H1 (cell line): Measurements from ENCODE around the gene PPFIA4. TPM values are rescaled to one million over a fixed set of nuclear protein-coding genes. Genes with fewer than 3 reads are reported as not detected.

Experiments used
- CTCF ChIA-PET: fragments of 300-600 bp; sonication (Branson Sonifier 250); formaldehyde crosslinking; loops from one replicate; lab custom pipeline; 2021; ENCODE audit not compliant: partially characterized antibody; lab: Charles Lee
- POLR2A ChIA-PET: fragments of 300-600 bp; sonication (Branson Sonifier 250); formaldehyde crosslinking; loops from one replicate; lab custom pipeline; 2021; ENCODE audit warnings: inconsistent platforms; ENCODE audit not compliant: partially characterized antibody; lab: Charles Lee
- DNase-seq, 2 experiments: peaks; one replicate each; pipeline versions ENCODE4 v3.0.0 to v3.0.0-alpha.2; 2010 to 2022; ENCODE audit warnings: low spot score in 2 of 2, low read depth in 1 of 2, mixed read lengths in 1 of 2
- FAIRE-seq: peaks from 2 replicates; lab custom pipeline; 2011; peaks lifted over from hg19 to GRCh38; lab: Jason Lieb, UNC
- H2AFZ ChIP-seq: 2 replicates; pipeline ENCODE4 v1.8.1; 2012; ENCODE audit warnings: low read length, inconsistent platforms
- H2AK5ac ChIP-seq: 2 replicates; pipeline ENCODE4 v1.6.1; 2013; ENCODE audit warnings: low read depth, low read length
- H2BK120ac ChIP-seq: replicated peaks from 2 replicates; pipeline ENCODE3; 2013; ENCODE audit warnings: low read depth, low read length, inconsistent platforms
- H2BK12ac ChIP-seq: 2 replicates; pipeline ENCODE4 v1.6.1; 2013; ENCODE audit warnings: low read depth, low read length
- H2BK15ac ChIP-seq: 2 replicates; pipeline ENCODE4 v1.6.1; 2013; ENCODE audit warnings: low read length
- H2BK20ac ChIP-seq: 2 replicates; pipeline ENCODE4 v1.6.1; 2013; ENCODE audit warnings: low read length
- H2BK5ac ChIP-seq: 2 replicates; pipeline ENCODE4 v1.6.1; 2013; ENCODE audit warnings: low read depth, low read length
- H3K14ac ChIP-seq: 2 replicates; pipeline ENCODE4 v1.6.1; 2013; ENCODE audit warnings: inconsistent platforms; ENCODE audit not compliant: insufficient read length
- H3K18ac ChIP-seq: 2 replicates; pipeline ENCODE4 v1.6.1; 2013; ENCODE audit warnings: low read length; ENCODE audit errors: extremely low read depth
- H3K23ac ChIP-seq: 2 replicates; pipeline ENCODE4 v1.6.1; 2013; ENCODE audit warnings: inconsistent platforms; ENCODE audit not compliant: insufficient read length
- H3K23me2 ChIP-seq: 2 replicates; pipeline ENCODE4 v1.6.1; 2013; ENCODE audit warnings: low read depth, low read length
- H3K27ac ChIP-seq: 2 replicates; pipeline ENCODE4 v1.6.1; 2011; ENCODE audit warnings: low read depth, low read length, inconsistent platforms
- H3K27me3 ChIP-seq, 4 experiments: replicated peaks in 1 of 4; 1 replicate in 1 of 4; 2 replicates in 3 of 4; pipeline versions ENCODE4 v1.6.1 to v1.8.1; 2011 to 2013; ENCODE audit warnings: low read length in 3 of 4, mild to moderate bottlenecking in 3 of 4, inconsistent platforms in 2 of 4, mixed read lengths in 2 of 4, moderate library complexity in 1 of 4; ENCODE audit not compliant: control insufficient read depth in 3 of 4, insufficient read depth in 3 of 4; ENCODE audit errors: extremely low read depth in 1 of 4
- H3K36me3 ChIP-seq, 4 experiments: 2 replicates each; pipeline versions ENCODE4 v1.6.1 to v1.8.1; 2011 to 2013; ENCODE audit warnings: mild to moderate bottlenecking in 4 of 4, low read length in 3 of 4, moderate library complexity in 2 of 4, control low read depth in 1 of 4, inconsistent platforms in 1 of 4; ENCODE audit not compliant: insufficient read depth in 4 of 4, control insufficient read depth in 2 of 4
- H3K4ac ChIP-seq: replicated peaks from 2 replicates; pipeline ENCODE3; 2013; ENCODE audit warnings: low read length, low read depth, mixed read lengths, inconsistent platforms; ENCODE audit not compliant: insufficient read length
- H3K4me1 ChIP-seq, 4 experiments: replicated peaks in 1 of 4; 1 replicate in 1 of 4; 2 replicates in 3 of 4; pipeline versions ENCODE4 v1.6.1 to v1.8.1; 2011 to 2013; ENCODE audit warnings: low read length in 3 of 4, inconsistent platforms in 2 of 4, mixed read lengths in 1 of 4; ENCODE audit not compliant: insufficient read depth in 4 of 4, control insufficient read depth in 3 of 4
- H3K4me2 ChIP-seq, 2 experiments: 2 replicates each; pipeline versions ENCODE4 v1.6.1 to v1.8.1; 2011 to 2013; ENCODE audit warnings: low read depth in 2 of 2, low read length in 2 of 2, control low read depth in 1 of 2, inconsistent platforms in 1 of 2, mild to moderate bottlenecking in 1 of 2; ENCODE audit not compliant: insufficient read depth in 1 of 2
- H3K4me3 ChIP-seq, 4 experiments: fragments of 200-600, 300-600 bp in 1 of 4; sonication (generic), shearing (Covaris generic), sonication (Bioruptor Twin) in 1 of 4; 2 replicates each; pipeline versions ENCODE4 v1.5.1 to v1.8.1; 2011 to 2016; ENCODE audit warnings: low read length in 4 of 4, low read depth in 3 of 4, control low read depth in 2 of 4, inconsistent platforms in 2 of 4, mild to moderate bottlenecking in 2 of 4, mixed read lengths in 1 of 4, moderate library complexity in 1 of 4; ENCODE audit not compliant: insufficient read depth in 2 of 4; ENCODE audit errors: extremely low read depth in 1 of 4
- H3K56ac ChIP-seq: replicated peaks from 2 replicates; pipeline ENCODE3; 2013; ENCODE audit warnings: low read depth, mild to moderate bottlenecking, mixed read lengths, low read length, inconsistent platforms; ENCODE audit not compliant: insufficient read length
- H3K79me1 ChIP-seq: 2 replicates; pipeline ENCODE4 v1.6.1; 2013; ENCODE audit warnings: low read depth, low read length, control low read depth
- H3K79me2 ChIP-seq, 2 experiments: 2 replicates each; pipeline versions ENCODE4 v1.6.1 to v1.8.1; 2012 to 2013; ENCODE audit warnings: low read length in 2 of 2, mild to moderate bottlenecking in 2 of 2, inconsistent platforms in 1 of 2; ENCODE audit not compliant: insufficient read depth in 2 of 2, control insufficient read depth in 1 of 2
- H3K9ac ChIP-seq, 4 experiments: replicated peaks in 1 of 4; 1 replicate in 1 of 4; 2 replicates in 3 of 4; pipeline versions ENCODE4 v1.6.1 to v1.8.1; 2011 to 2013; ENCODE audit warnings: low read depth in 3 of 4, low read length in 3 of 4, control low read depth in 2 of 4, mild to moderate bottlenecking in 2 of 4, moderate library complexity in 2 of 4, inconsistent platforms in 1 of 4; ENCODE audit errors: extremely low read depth in 1 of 4
- H3K9me3 ChIP-seq, 2 experiments: 2 replicates each; pipeline versions ENCODE4 v1.6.1 to v1.8.1; 2012 to 2013; ENCODE audit warnings: mild to moderate bottlenecking in 2 of 2, moderate library complexity in 2 of 2, control low read depth in 1 of 2, inconsistent platforms in 1 of 2, low read depth in 1 of 2, low read length in 1 of 2, mixed read lengths in 1 of 2; ENCODE audit not compliant: insufficient read depth in 2 of 2
- H4K20me1 ChIP-seq, 2 experiments: replicated peaks in 1 of 2; 2 replicates each; pipeline versions ENCODE3 to v1.8.1; 2011 to 2013; ENCODE audit warnings: inconsistent platforms in 2 of 2, low read length in 2 of 2, mild to moderate bottlenecking in 1 of 2; ENCODE audit not compliant: insufficient read depth in 2 of 2, control insufficient read depth in 1 of 2
- H4K5ac ChIP-seq: 2 replicates; pipeline ENCODE4 v1.6.1; 2013; ENCODE audit warnings: low read length, low read depth, mixed read lengths, inconsistent platforms; ENCODE audit not compliant: insufficient read length
- H4K8ac ChIP-seq: 2 replicates; pipeline ENCODE4 v1.8.0; 2013; ENCODE audit warnings: mild to moderate bottlenecking, moderate library complexity, low read length, inconsistent platforms; ENCODE audit not compliant: insufficient read depth; ENCODE audit errors: extremely low read depth
- H4K91ac ChIP-seq: replicated peaks from 2 replicates; pipeline ENCODE3; 2013; ENCODE audit warnings: low read length, mixed read lengths, inconsistent platforms; ENCODE audit not compliant: insufficient read length
- BACH1 ChIP-seq: IDR thresholded peaks from 2 replicates; pipeline ENCODE4 v1.6.1; 2012; ENCODE audit warnings: low read length, improper control_type of control experiment
- E2F6 ChIP-seq: IDR thresholded peaks from 2 replicates; pipeline ENCODE4 v1.6.1; 2012; ENCODE audit warnings: inconsistent platforms
- JUND ChIP-seq: IDR thresholded peaks from 2 replicates; pipeline ENCODE4 v1.6.1; 2011; ENCODE audit warnings: mild to moderate bottlenecking, improper control_type of control experiment, low read length
- WGBS, 2 experiments: shearing (Covaris generic) in 1 of 2; methylation state at CpG; one replicate each; pipeline versions ENCODE4 v1.1.6 to v1.1.7; 2013 to 2015; ENCODE audit warnings: low lambda C conversion rate in 2 of 2, mixed read lengths in 2 of 2, inconsistent platforms in 1 of 2, low coverage in 1 of 2, missing lambda C conversion rate in 1 of 2; ENCODE audit not compliant: insufficient replicate concordance in 2 of 2, insufficient coverage in 1 of 2, insufficient read length in 1 of 2; ENCODE audit errors: extremely low coverage in 1 of 2, missing lambda C conversion rate in 1 of 2; 5-methylcytosine and 5-hydroxymethylcytosine counted together
- polyA plus RNA-seq, 7 experiments: library from polyadenylated mRNA; depleted of rRNA in 3 of 7; stranded (reverse) in 5 of 7; unstranded in 2 of 7; fragments of >200 nt in 5 of 7; fragments of 200-250 nt in 2 of 7; gene quantifications; 1 replicate in 5 of 7; 2 replicates in 1 of 7; 4 replicates in 1 of 7; pipeline versions ENCODE4 v1.2.1 to v1.2.3, GENCODE V29; 2011 to 2013; ENCODE audit warnings: missing spikeins in 2 of 7, mixed read lengths in 2 of 7
- total RNA-seq: library from RNA; stranded (reverse); fragmentation: NEBNext Ultra II Directional; extraction: Animal tissue kit (Norgen Biotek cat#: 25700); gene quantifications from 2 replicates; pipeline ENCODE4 v1.2.1, GENCODE V29; 2021

The PPFIA4 gene
- total and polyA plus RNA-seq, 2 of the 8 experiments (the other 6 are each of a cell fraction or from before 2014, with no cell fraction given), result 9.0 to 9.9 TPM

GRCh38 chr1:203077367-203077766 is 51.1 kb downstream of the PPFIA4 start:
- no peak overlapping the region for H2BK5ac ChIP-seq
- H2BK15ac ChIP-seq, result no peak overlapping the region; the same call in 1 of the 2 replicates
- H2BK12ac ChIP-seq, result no peak overlapping the region
- H3K4me1 ChIP-seq, result peaks cover 8 to 16% (median 10%) of the 10 kb centered on the region in 4 experiments
- H2AFZ ChIP-seq, result no peak overlapping the region
- no peak overlapping the region for H4K8ac ChIP-seq
- H3K79me1 ChIP-seq, result no peaks in the 10 kb centered on the region; the same call in 1 of the 2 replicates
- no peak overlapping the region for H3K4me3 ChIP-seq
- H4K5ac ChIP-seq, result no peak overlapping the region
- no peak overlapping the region for H3K56ac ChIP-seq
- POLR2A ChIA-PET, result interaction anchor here (1.6 kb wide), 1 partner anchor 9 kb away, joined by 4 read pairs; the partner anchor contains the start of gene MYOG
- no peaks in the 10 kb centered on the region for H3K36me3 ChIP-seq
- no peak overlapping the region for H2BK120ac ChIP-seq
- H4K20me1 ChIP-seq, result peaks cover 0 to 5% of the 10 kb centered on the region in 2 experiments
- no peak overlapping the region for H3K4me2 ChIP-seq
- no peak overlapping the region for H2BK20ac ChIP-seq
- H3K9me3 ChIP-seq, result no peaks in the 10 kb centered on the region
- no peak overlapping the region for H3K23ac ChIP-seq
- H3K14ac ChIP-seq, result no peak overlapping the region
- no peak overlapping the region for H2AK5ac ChIP-seq
- CTCF ChIA-PET, result interaction anchor here (0.7 to 16.4 kb wide), 14 partner anchors 8 to 399 kb away, joined by 3 to 275 read pairs (median 8); partner anchors contain the start of genes ADORA1 and MYOG
- peaks cover 3 to 32% (median 31%) of the 10 kb centered on the region in 4 experiments for H3K27me3 ChIP-seq
- no peak for DNase-seq
- no peak for FAIRE-seq
- H3K79me2 ChIP-seq, result no peaks in the 10 kb centered on the region
- TF ChIP-seq E2F6, result no peak
- no peak for TF ChIP-seq BACH1
- no peak for TF ChIP-seq JUND
- no peak overlapping the region for H3K18ac ChIP-seq
- no peak overlapping the region for H3K27ac ChIP-seq
- 81% methylated on average over 3 of the region's 3 CpGs; no CpG with 5 or more reads in 1 of the 2 experiments for WGBS, 2 experiments
- H3K23me2 ChIP-seq, result peaks cover 6% of the 10 kb centered on the region; the same call in 1 of the 2 replicates
- no peak overlapping the region for H3K9ac ChIP-seq
- no peak overlapping the region for H3K4ac ChIP-seq
- H4K91ac ChIP-seq, result no peak overlapping the region
